Mesendoderm (in vitro differentiated cells): Measurements from ENCODE around the gene BNIPL. TPM values are rescaled to one million over a fixed set of nuclear protein-coding genes. Genes with fewer than 3 reads are reported as not detected.

Experiments
- DNase-seq: peaks from one replicate; pipeline ENCODE4 v3.0.0; 2013
- H2AK5ac ChIP-seq: 2 replicates; pipeline ENCODE4 v1.6.1; 2013; ENCODE audit warnings: low read length, inconsistent platforms
- H2BK120ac ChIP-seq: 2 replicates; pipeline ENCODE4 v1.6.1; 2013; ENCODE audit warnings: low read depth, mild to moderate bottlenecking, low read length, moderate library complexity, mixed read lengths
- H2BK15ac ChIP-seq: replicated peaks from 2 replicates; pipeline ENCODE4 v1.6.1; 2013; ENCODE audit warnings: low read depth, mild to moderate bottlenecking, moderate library complexity
- H2BK5ac ChIP-seq: 2 replicates; pipeline ENCODE4 v1.6.1; 2013; ENCODE audit warnings: low read length, inconsistent platforms
- H3K18ac ChIP-seq: 2 replicates; pipeline ENCODE4 v1.6.1; 2013; ENCODE audit warnings: mild to moderate bottlenecking, low read length, mixed read lengths
- H3K23ac ChIP-seq: one replicate; pipeline ENCODE4 v1.6.1; 2013; ENCODE audit warnings: low read length
- H3K27ac ChIP-seq: 2 replicates; pipeline ENCODE4 v1.5.1; 2013; ENCODE audit warnings: low read depth, mild to moderate bottlenecking, inconsistent platforms, low read length, moderate library complexity
- H3K27me3 ChIP-seq: 2 replicates; pipeline ENCODE4 v1.6.1; 2013; ENCODE audit warnings: low read length, control low read depth, mild to moderate bottlenecking, inconsistent platforms; ENCODE audit not compliant: insufficient read depth, poor library complexity
- H3K36me3 ChIP-seq: 2 replicates; pipeline ENCODE4 v1.6.1; 2013; ENCODE audit warnings: low read length, inconsistent platforms; ENCODE audit not compliant: control insufficient read depth, insufficient read depth
- H3K4ac ChIP-seq: one replicate; pipeline ENCODE4 v1.6.1; 2013; ENCODE audit warnings: low read depth, mild to moderate bottlenecking, low read length, moderate library complexity
- H3K4me1 ChIP-seq: 2 replicates; pipeline ENCODE4 v1.6.1; 2013; ENCODE audit warnings: low read depth, low read length, inconsistent platforms; ENCODE audit not compliant: control insufficient read depth
- H3K4me2 ChIP-seq: 2 replicates; pipeline ENCODE4 v1.6.1; 2013; ENCODE audit warnings: low read length
- H3K4me3 ChIP-seq: 2 replicates; pipeline ENCODE4 v1.5.1; 2013; ENCODE audit warnings: mild to moderate bottlenecking, low read length
- H3K56ac ChIP-seq: one replicate; pipeline ENCODE4 v1.6.1; 2013; ENCODE audit warnings: low read length
- H3K79me1 ChIP-seq: 2 replicates; pipeline ENCODE4 v1.6.1; 2013; ENCODE audit warnings: low read length, inconsistent platforms
- H3K79me2 ChIP-seq: 2 replicates; pipeline ENCODE4 v1.6.1; 2013; ENCODE audit warnings: mild to moderate bottlenecking, low read length; ENCODE audit not compliant: control insufficient read depth, insufficient read depth
- H3K9ac ChIP-seq: 2 replicates; pipeline ENCODE4 v1.6.1; 2013; ENCODE audit warnings: low read length, inconsistent platforms
- H4K5ac ChIP-seq: one replicate; pipeline ENCODE4 v1.6.1; 2013; ENCODE audit warnings: low read length
- H4K8ac ChIP-seq: one replicate; pipeline ENCODE4 v1.6.1; 2013; ENCODE audit warnings: low read depth, mild to moderate bottlenecking, control low read depth, low read length, moderate library complexity
- WGBS: extraction: QIAGEN DNeasy Blood & Tissue Kit; methylation state at CpG from one replicate; pipeline ENCODE4 v1.1.7; 2013; ENCODE audit warnings: low lambda C conversion rate, missing lambda C conversion rate; ENCODE audit not compliant: insufficient coverage; ENCODE audit errors: extremely low coverage; 5-methylcytosine and 5-hydroxymethylcytosine counted together
- polyA plus RNA-seq, 2 experiments: library from polyadenylated mRNA; stranded (reverse); fragments of 200-250 nt; gene quantifications; one replicate each; pipeline ENCODE4 v1.2.3, GENCODE V29; 2013

The BNIPL gene
- polyA plus RNA-seq (2013, experiment 1 of 2), result 2.2 TPM
- polyA plus RNA-seq (2013, experiment 2 of 2), result 2.0 TPM

DNA sequence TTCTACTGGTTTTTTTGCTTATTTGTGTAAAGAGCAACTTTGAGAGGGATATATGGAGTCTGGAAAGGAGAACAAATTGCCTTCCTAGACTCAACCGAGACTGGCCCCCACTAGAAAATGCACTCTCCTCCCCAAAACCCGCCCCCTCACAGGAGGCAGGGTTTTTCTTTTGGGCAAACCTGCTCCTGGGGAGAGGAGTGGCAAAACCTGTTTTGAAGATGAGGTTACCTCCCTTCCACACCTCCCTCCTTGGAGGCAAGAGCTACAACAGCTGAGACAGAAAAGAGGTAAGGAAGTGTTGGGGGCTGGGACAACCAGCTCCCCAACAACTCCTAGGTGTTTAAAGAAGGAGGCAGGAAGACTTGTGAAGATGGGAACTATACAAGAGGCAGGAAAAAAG lies at the start of gene BNIPL:
Gene BNIPL, plus strand, starts transcription at position 231 of the 400 bp plus-strand sequence. Its CDS starts 140 bp downstream, at position 371.
- peaks cover 2% of the 10 kb centered on the region for H3K4me1 ChIP-seq

DNA sequence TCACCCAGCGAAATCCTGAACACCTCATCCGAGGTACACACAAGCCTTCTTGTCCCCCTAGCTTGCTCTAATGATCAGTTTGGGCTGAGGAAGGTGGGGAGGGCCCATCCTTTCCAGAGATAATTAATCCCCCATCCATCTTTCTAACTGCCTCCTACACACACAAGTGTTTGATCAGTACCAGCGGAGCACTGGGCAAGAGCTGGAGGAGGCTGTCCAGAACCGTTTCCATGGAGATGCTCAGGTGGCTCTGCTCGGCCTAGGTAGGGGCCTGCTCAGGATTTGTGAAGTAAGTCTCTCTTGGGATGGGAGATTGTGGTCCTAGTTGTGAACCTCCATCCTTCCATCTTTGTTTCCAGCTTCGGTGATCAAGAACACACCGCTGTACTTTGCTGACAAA lies 48.5 kb upstream of the BNIPL start:
- H3K4me3 ChIP-seq, result no peak overlapping the region
- H3K4ac ChIP-seq, result no peak overlapping the region
- H3K18ac ChIP-seq, result no peak overlapping the region
- no peak overlapping the region for H3K23ac ChIP-seq
- no CpG with 5 or more reads among the region's 7 CpGs for WGBS
- H3K4me1 ChIP-seq, result no peaks in the 10 kb centered on the region
- H3K36me3 ChIP-seq, result no peaks in the 10 kb centered on the region
- H3K79me1 ChIP-seq, result no peaks in the 10 kb centered on the region
- no peak overlapping the region for H3K4me2 ChIP-seq
- no peak overlapping the region for H2BK15ac ChIP-seq
- no peak for DNase-seq
- no peak overlapping the region for H3K9ac ChIP-seq
- H2BK5ac ChIP-seq, result no peak overlapping the region
- no peak overlapping the region for H3K56ac ChIP-seq
- no peak overlapping the region for H3K27ac ChIP-seq
- H3K79me2 ChIP-seq, result no peaks in the 10 kb centered on the region
- H2AK5ac ChIP-seq, result no peak overlapping the region
- H2BK120ac ChIP-seq, result no peak overlapping the region
- no peaks in the 10 kb centered on the region for H3K27me3 ChIP-seq
- no peak overlapping the region for H4K8ac ChIP-seq
- H4K5ac ChIP-seq, result no peak overlapping the region

More for the DNA sequence above, at the start of gene BNIPL:
- Histone ChIP-seq H3K9ac (no peak within 1 kb of the TSS), H4K5ac (no peak within 1 kb of the TSS), H3K4me3 (no peak within 1 kb of the TSS), H2BK120ac (no peak within 1 kb of the TSS), H3K4me2 (no peak within 1 kb of the TSS), H3K56ac (no peak within 1 kb of the TSS), H3K27ac (no peak within 1 kb of the TSS), H3K27me3 (no peaks in the 10 kb centered on the region), H3K4ac (no peak within 1 kb of the TSS), H4K8ac (no peak within 1 kb of the TSS), H3K18ac (no peak within 1 kb of the TSS), H3K79me1 (no peaks in the 10 kb centered on the region), H3K36me3 (peaks cover 2% of the 10 kb centered on the region), H2BK15ac (no peak within 1 kb of the TSS), H3K79me2 (no peaks in the 10 kb centered on the region), H2AK5ac (no peak within 1 kb of the TSS), H2BK5ac (no peak within 1 kb of the TSS), H3K23ac (no peak within 1 kb of the TSS)
- WGBS, result no CpG with 5 or more reads among the region's 2 CpGs
- peak; percentile 29 for DNase-seq

- no peak overlapping the region for H2BK120ac ChIP-seq
- no peaks in the 10 kb centered on the region for H3K27me3 ChIP-seq
- H3K4me2 ChIP-seq, result no peak overlapping the region
- no peak overlapping the region for H3K18ac ChIP-seq
- H3K79me2 ChIP-seq, result no peaks in the 10 kb centered on the region
- H4K5ac ChIP-seq, result no peak overlapping the region
- no peak overlapping the region for H3K27ac ChIP-seq
- WGBS, result no CpG with 5 or more reads among the region's 4 CpGs
- H2BK5ac ChIP-seq, result no peak overlapping the region
- no peak overlapping the region for H3K4ac ChIP-seq
- H3K79me1 ChIP-seq, result no peaks in the 10 kb centered on the region
- no peak for DNase-seq
- no peaks in the 10 kb centered on the region for H3K4me1 ChIP-seq
- H3K4me3 ChIP-seq, result no peak overlapping the region
- no peak overlapping the region for H2AK5ac ChIP-seq
- H3K9ac ChIP-seq, result no peak overlapping the region
- no peak overlapping the region for H3K23ac ChIP-seq
- no peak overlapping the region for H3K56ac ChIP-seq
- no peak overlapping the region for H2BK15ac ChIP-seq
- no peak overlapping the region for H4K8ac ChIP-seq
- no peaks in the 10 kb centered on the region for H3K36me3 ChIP-seq
Measured at GRCh38 chr1:150992626-150993025, 43.8 kb upstream of the BNIPL start.

- Histone ChIP-seq H3K56ac (no peak overlapping the region), H3K9ac (no peak overlapping the region), H3K18ac (no peak overlapping the region), H3K4ac (no peak overlapping the region), H2BK15ac (no peak overlapping the region), H2BK5ac (no peak overlapping the region), H3K4me3 (no peak overlapping the region), H3K4me1 (no peaks in the 10 kb centered on the region), H3K36me3 (no peaks in the 10 kb centered on the region), H2BK120ac (no peak overlapping the region), H3K23ac (no peak overlapping the region), H3K4me2 (no peak overlapping the region), H4K8ac (no peak overlapping the region), H3K79me1 (no peaks in the 10 kb centered on the region), H2AK5ac (no peak overlapping the region), H3K79me2 (no peaks in the 10 kb centered on the region), H3K27me3 (no peaks in the 10 kb centered on the region), H4K5ac (no peak overlapping the region), H3K27ac (no peak overlapping the region)
- DNase-seq, result no peak
- WGBS, result no CpG with 5 or more reads among the region's 3 CpGs
Measured at GRCh38 chr1:150994248-150994647, 42.1 kb upstream of the BNIPL start.

- no peak overlapping the region for H3K4ac ChIP-seq
- no peaks in the 10 kb centered on the region for H3K27me3 ChIP-seq
- peak overlapping the region; percentile 56 for H3K56ac ChIP-seq
- no peaks in the 10 kb centered on the region for H3K4me1 ChIP-seq
- peak overlapping the region; percentile 38 for H3K9ac ChIP-seq
- H3K79me1 ChIP-seq, result no peaks in the 10 kb centered on the region
- H4K8ac ChIP-seq, result no peak overlapping the region
- no peak overlapping the region for H2AK5ac ChIP-seq
- H2BK120ac ChIP-seq, result no peak overlapping the region
- no peak overlapping the region for H2BK15ac ChIP-seq
- no peaks in the 10 kb centered on the region for H3K79me2 ChIP-seq
- no peak overlapping the region for H3K23ac ChIP-seq
- H3K36me3 ChIP-seq, result no peaks in the 10 kb centered on the region
- H3K27ac ChIP-seq, result no peak overlapping the region
- no peak overlapping the region for H2BK5ac ChIP-seq
- H3K4me2 ChIP-seq, result no peak overlapping the region
- no peak for DNase-seq
- H4K5ac ChIP-seq, result peak overlapping the region; percentile 87
- no peak overlapping the region for H3K4me3 ChIP-seq
- no peak overlapping the region for H3K18ac ChIP-seq
- no CpG with 5 or more reads among the region's 4 CpGs for WGBS
Measured at GRCh38 chr1:150995460-150995859, 40.9 kb upstream of the BNIPL start.

- H3K36me3 ChIP-seq, result no peaks in the 10 kb centered on the region
- no peak overlapping the region for H2BK5ac ChIP-seq
- peak; percentile 69 for DNase-seq
- no peak overlapping the region for H3K23ac ChIP-seq
- WGBS, result no CpG with 5 or more reads among the region's 9 CpGs
- no peak overlapping the region for H2AK5ac ChIP-seq
- H4K8ac ChIP-seq, result no peak overlapping the region
- peak overlapping the region; percentile 38 for H3K9ac ChIP-seq
- H3K4me1 ChIP-seq, result no peaks in the 10 kb centered on the region
- H3K4me2 ChIP-seq, result no peak overlapping the region
- H3K79me2 ChIP-seq, result no peaks in the 10 kb centered on the region
- no peaks in the 10 kb centered on the region for H3K79me1 ChIP-seq
- no peak overlapping the region for H3K18ac ChIP-seq
- H4K5ac ChIP-seq, result peak overlapping the region; percentile 87
- peak overlapping the region; percentile 56 for H3K56ac ChIP-seq
- no peak overlapping the region for H2BK120ac ChIP-seq
- H3K4ac ChIP-seq, result no peak overlapping the region
- no peak overlapping the region for H3K27ac ChIP-seq
- H2BK15ac ChIP-seq, result no peak overlapping the region
- H3K4me3 ChIP-seq, result no peak overlapping the region
- H3K27me3 ChIP-seq, result no peaks in the 10 kb centered on the region
Measured at GRCh38 chr1:150995896-150996295, 40.5 kb upstream of the BNIPL start.
